ENCODE data around the gene ETFBKMT. TPM values are rescaled to one million over a fixed set of nuclear protein-coding genes. Genes with fewer than 3 reads are reported as not detected.
A peak's percentile ranks its signal among the peaks of the same experiment; 100 is the strongest.
"Not testable (repeated sequence)": the region's sequence is repeated elsewhere in the genome, so short reads cannot be mapped to it uniquely, and the experiment has no call there.

Gene ETFBKMT
- total RNA-seq, 1 donor from 2014 or later = 2.2 TPM

- no peak for DNase-seq (ENCODE audit: extremely low read depth, low read depth, low spot score)
These were observed 4.3 kb upstream of the ETFBKMT start for GRCh38 chr12:31655208-31655607.

- DNase-seq (ENCODE audit: extremely low read depth, low read depth, low spot score) = no peak
These were observed 3.7 kb upstream of the ETFBKMT start for GRCh38 chr12:31655792-31656191.

GRCh38 chr12:31658471-31659086, 909 bp upstream of the ETFBKMT start:
- no peak for DNase-seq (ENCODE audit: extremely low read depth, low read depth, low spot score)

- DNase-seq (ENCODE audit: extremely low read depth, low read depth, low spot score) = no peak
These were observed 2.8 kb downstream of the ETFBKMT start for GRCh38 chr12:31662176-31662849.

- DNase-seq (ENCODE audit: extremely low read depth, low read depth, low spot score) = no peak
These were observed 4.1 kb downstream of the ETFBKMT start for GRCh38 chr12:31663576-31663975.

- DNase-seq (ENCODE audit: extremely low read depth, low read depth, low spot score) = no peak
These were observed 4.5 kb downstream of the ETFBKMT start for GRCh38 chr12:31664038-31664437.

- no peak for DNase-seq (ENCODE audit: extremely low read depth, low read depth, low spot score)
These were observed 9.5 kb downstream of the ETFBKMT start for GRCh38 chr12:31669020-31669419.

- not testable (repeated sequence) for DNase-seq (ENCODE audit: extremely low read depth, low read depth, low spot score)
These were observed 10.1 kb downstream of the ETFBKMT start for GRCh38 chr12:31669582-31669981.

GRCh38 chr12:31672521-31672920, 13.0 kb downstream of the ETFBKMT start:
- no peak for DNase-seq (ENCODE audit: extremely low read depth, low read depth, low spot score)

- DNase-seq (ENCODE audit: extremely low read depth, low read depth, low spot score) = peak; percentile 75
These were observed 22.9 kb downstream of the ETFBKMT start for GRCh38 chr12:31682136-31682962.

- DNase-seq (ENCODE audit: extremely low read depth, low read depth, low spot score) = no peak
These were observed 26.3 kb downstream of the ETFBKMT start for GRCh38 chr12:31685801-31686200.

- DNase-seq (ENCODE audit: extremely low read depth, low read depth, low spot score) = no peak
These were observed 27.6 kb downstream of the ETFBKMT start for GRCh38 chr12:31687101-31687527.

- not testable (repeated sequence) for DNase-seq (ENCODE audit: extremely low read depth, low read depth, low spot score)
These were observed 30.4 kb downstream of the ETFBKMT start for GRCh38 chr12:31689921-31690320.

GRCh38 chr12:31702047-31702446, 42.6 kb downstream of the ETFBKMT start:
- DNase-seq (ENCODE audit: extremely low read depth, low read depth, low spot score) = no peak

GRCh38 chr12:31705621-31706020, 46.1 kb downstream of the ETFBKMT start:
- DNase-seq (ENCODE audit: extremely low read depth, low read depth, low spot score) = no peak

- not testable (repeated sequence) for DNase-seq (ENCODE audit: extremely low read depth, low read depth, low spot score)
These were observed 48.6 kb downstream of the ETFBKMT start for GRCh38 chr12:31708118-31708517.

GRCh38 chr12:31710021-31710818, 50.7 kb downstream of the ETFBKMT start:
- DNase-seq (ENCODE audit: extremely low read depth, low read depth, low spot score) = no peak

- no peak for DNase-seq (ENCODE audit: extremely low read depth, low read depth, low spot score)
These were observed 53.4 kb downstream of the ETFBKMT start for GRCh38 chr12:31712877-31713276.

GRCh38 chr12:31714406-31715271, 55.2 kb downstream of the ETFBKMT start:
- DNase-seq (ENCODE audit: extremely low read depth, low read depth, low spot score) = no peak

- DNase-seq (ENCODE audit: extremely low read depth, low read depth, low spot score) = no peak
These were observed 55.9 kb downstream of the ETFBKMT start for GRCh38 chr12:31715283-31715825.

Data from glomerular endothelial cell (primary cell).